A673 (cell line): ENCODE results near the gene KCNK1. TPM values are rescaled to one million over a fixed set of nuclear protein-coding genes. Genes with fewer than 3 reads are reported as not detected.
"Not testable (repeated sequence)": the region's sequence is repeated elsewhere in the genome, so short reads cannot be mapped to it uniquely, and the experiment has no call there.

Experiments used
- BruUV-seq: library from RNA; stranded (reverse); fragments of 400-500 nt; replicated peaks from 2 replicates; lab custom pipeline; 2021; lab: Mats Ljungman, UMichigan
- CTCF ChIA-PET: fragments of 300-600 bp; sonication (Branson Sonifier 250); formaldehyde crosslinking; loops from one replicate; lab custom pipeline; 2022; ENCODE audit warnings: antibody characterized with exemption; lab: Charles Lee
- POLR2A ChIA-PET: fragments of 300-600 bp; sonication (Branson Sonifier 250); formaldehyde crosslinking; loops from one replicate; lab custom pipeline; 2022; ENCODE audit warnings: antibody characterized with exemption; ENCODE audit not compliant: low non-redundant PET; lab: Charles Lee
- DNase-seq: peaks from one replicate; pipeline ENCODE4 v3.0.0-alpha.2; 2015; ENCODE audit warnings: low spot score
- H3K27ac ChIP-seq: fragments of 200-600 bp; sonication (generic); 2 replicates; pipeline ENCODE4 v1.5.1; 2016; ENCODE audit warnings: mixed run types, low read depth, mild to moderate bottlenecking, mixed read lengths, antibody characterized with exemption, low read length; ENCODE audit not compliant: poor library complexity, severe bottlenecking
- H3K27me3 ChIP-seq: fragments of 200-600 bp; sonication (generic); replicated peaks from 2 replicates; pipeline ENCODE4 v1.6.1; 2017; ENCODE audit warnings: mixed run types, low read depth, mild to moderate bottlenecking, mixed read lengths, antibody characterized with exemption, low read length; ENCODE audit not compliant: insufficient read depth, poor library complexity
- H3K36me3 ChIP-seq: fragments of 200-600 bp; sonication (generic); 2 replicates; pipeline ENCODE4 v1.6.1; 2016; ENCODE audit warnings: mixed run types, mild to moderate bottlenecking, mixed read lengths, antibody characterized with exemption, low read length; ENCODE audit not compliant: insufficient read depth, poor library complexity, severe bottlenecking
- H3K4me1 ChIP-seq: fragments of 200-600 bp; sonication (generic); 2 replicates; pipeline ENCODE4 v1.6.1; 2017; ENCODE audit warnings: mixed run types, mild to moderate bottlenecking, mixed read lengths, antibody characterized with exemption, low read length; ENCODE audit not compliant: insufficient read depth, poor library complexity, severe bottlenecking
- H3K4me3 ChIP-seq: fragments of 200-600 bp; sonication (generic); 2 replicates; pipeline ENCODE4 v1.5.1; 2016; ENCODE audit warnings: low read depth, mixed run types, mild to moderate bottlenecking, mixed read lengths, low read length; ENCODE audit not compliant: poor library complexity, severe bottlenecking
- H3K9me3 ChIP-seq: fragments of 200-600 bp; sonication (generic); 2 replicates; pipeline ENCODE4 v1.6.1; 2016; ENCODE audit warnings: mixed run types, low read depth, mild to moderate bottlenecking, mixed read lengths, antibody characterized with exemption, low read length; ENCODE audit not compliant: poor library complexity, severe bottlenecking
- CTCF ChIP-seq: fragments of 300-800, 200-600 bp; sonication (generic); conservative IDR thresholded peaks from 2 replicates; pipeline ENCODE4 v1.5.1; 2017; ENCODE audit warnings: low read depth, mild to moderate bottlenecking, antibody characterized with exemption, low read length, moderate library complexity, mixed read lengths
- EZH2 ChIP-seq: fragments of 200-600 bp; sonication (generic); IDR thresholded peaks from 2 replicates; pipeline ENCODE4 v1.6.1; 2017; ENCODE audit warnings: borderline replicate concordance, low read depth, mild to moderate bottlenecking, mixed read lengths, antibody characterized with exemption, low read length; ENCODE audit not compliant: poor library complexity, severe bottlenecking
- intact Hi-C: fragments of 100-400 bp; cut with micrococcal nuclease; formaldehyde crosslinking; loops from one replicate; pipeline ENCODE4 v1.10.0; 2022; ENCODE audit not compliant: unreplicated experiment
- total RNA-seq: library from RNA; stranded (reverse); gene quantifications from 2 replicates; pipeline ENCODE4 v1.2.3, GENCODE V29; 2021

Gene KCNK1
- total RNA-seq, 1 experiment from 2014 or later: not detected

- Histone ChIP-seq H3K4me3 (no peak overlapping the region), H3K27me3 (peaks cover 8% of the 10 kb centered on the region), H3K4me1 (no peaks in the 10 kb centered on the region), H3K27ac (no peak overlapping the region), H3K36me3 (no peaks in the 10 kb centered on the region), H3K9me3 (no peaks in the 10 kb centered on the region)
- no TSS peak for BruUV-seq
- ChIA-PET POLR2A (no interaction called here), CTCF (no interaction called here)
- intact Hi-C loops: no loop called here
- TF ChIP-seq EZH2 (no peak), CTCF (no peak)
- DNase-seq: no peak
Measured at GRCh38 chr1:233668146-233668724, 54.3 kb downstream of the KCNK1 start.

- CTCF ChIA-PET: no interaction called here
Measured at GRCh38 chr1:233668725-233669294, 54.9 kb downstream of the KCNK1 start.

GRCh38 chr1:233670363-233670762 lies 56.5 kb downstream of the KCNK1 start:
- H3K36me3 ChIP-seq, intact Hi-C loops, CTCF ChIA-PET, POLR2A ChIA-PET, H3K4me3 ChIP-seq, DNase-seq, H3K27ac ChIP-seq, H3K4me1 ChIP-seq, H3K9me3 ChIP-seq, BruUV-seq: not testable (repeated sequence)
- peaks cover 21% of the 10 kb centered on the region for H3K27me3 ChIP-seq

More at GRCh38 chr1:233668725-233669294, 54.9 kb downstream of the KCNK1 start:
- no peaks in the 10 kb centered on the region for H3K36me3 ChIP-seq
- no TSS peak for BruUV-seq
- H3K4me1 ChIP-seq: no peaks in the 10 kb centered on the region
- no peak for DNase-seq
- POLR2A ChIA-PET: no interaction called here
- TF ChIP-seq EZH2 (no peak), CTCF (no peak)
- H3K27me3 ChIP-seq: peaks cover 13% of the 10 kb centered on the region
- H3K4me3 ChIP-seq: no peak overlapping the region
- H3K27ac ChIP-seq: no peak overlapping the region
- intact Hi-C loops: no loop called here
- H3K9me3 ChIP-seq: no peaks in the 10 kb centered on the region

- POLR2A ChIA-PET: no interaction called here
- Histone ChIP-seq H3K4me1 (no peaks in the 10 kb centered on the region), H3K9me3 (no peaks in the 10 kb centered on the region), H3K36me3 (no peaks in the 10 kb centered on the region), H3K4me3 (no peak overlapping the region), H3K27ac (no peak overlapping the region), H3K27me3 (peaks cover 22% of the 10 kb centered on the region)
- intact Hi-C loops: no loop called here
- TF ChIP-seq CTCF (no peak), EZH2 (no peak)
- no peak for DNase-seq
- CTCF ChIA-PET: no interaction called here
- BruUV-seq: no TSS peak
Measured at GRCh38 chr1:233671286-233671685, 57.4 kb downstream of the KCNK1 start.
